OCI-LY7 (cell line): Measurements from ENCODE around the gene ZNF135. TPM values are rescaled to one million over a fixed set of nuclear protein-coding genes. Genes with fewer than 3 reads are reported as not detected.

Experiments
- BruUV-seq: library from RNA; stranded (reverse); fragments of 400-500 nt; replicated peaks from 2 replicates; lab custom pipeline; 2021; lab: Mats Ljungman, UMichigan
- CTCF ChIA-PET: fragments of 300-600 bp; sonication (Branson Sonifier 250); formaldehyde crosslinking; loops from one replicate; lab custom pipeline; 2022; ENCODE audit warnings: antibody characterized with exemption; ENCODE audit not compliant: unreplicated experiment; lab: Charles Lee
- POLR2A ChIA-PET: fragments of 300-600 bp; sonication (Branson Sonifier 250); formaldehyde crosslinking; loops from one replicate; lab custom pipeline; 2022; ENCODE audit warnings: antibody characterized with exemption; lab: Charles Lee
- DNase-seq: peaks from one replicate; pipeline ENCODE4 v3.0.0-alpha.2; 2015; ENCODE audit warnings: low spot score
- H2AFZ ChIP-seq: fragments of 200-600 bp; sonication (generic), shearing (Covaris generic); 2 replicates; pipeline ENCODE4 v1.6.1; 2014; ENCODE audit warnings: mild to moderate bottlenecking, antibody characterized with exemption, low read length, moderate library complexity
- H3K27ac ChIP-seq: fragments of 200-600 bp; sonication (generic); 2 replicates; pipeline ENCODE4 v1.5.1; 2014; ENCODE audit warnings: mixed run types, low read depth, mild to moderate bottlenecking, moderate library complexity, low read length, inconsistent platforms; ENCODE audit not compliant: poor library complexity, severe bottlenecking
- H3K36me3 ChIP-seq: fragments of 200-600 bp; sonication (generic); 2 replicates; pipeline ENCODE4 v1.6.1; 2014; ENCODE audit warnings: mild to moderate bottlenecking, antibody characterized with exemption, low read length, moderate library complexity, mixed read lengths; ENCODE audit not compliant: insufficient read depth
- H3K4me1 ChIP-seq: fragments of 200-600 bp; sonication (generic); 2 replicates; pipeline ENCODE4 v1.5.1; 2014; ENCODE audit warnings: mild to moderate bottlenecking, low read length; ENCODE audit not compliant: insufficient read depth, poor library complexity, severe bottlenecking
- H3K4me2 ChIP-seq: fragments of 200-600 bp; sonication (generic); 2 replicates; pipeline ENCODE4 v1.6.1; 2014; ENCODE audit warnings: mild to moderate bottlenecking, low read length
- H3K4me3 ChIP-seq: fragments of 200-600 bp; sonication (generic); 2 replicates; pipeline ENCODE4 v1.5.1; 2014; ENCODE audit warnings: mild to moderate bottlenecking, low read depth, low read length; ENCODE audit not compliant: poor library complexity, severe bottlenecking
- H3K79me2 ChIP-seq: fragments of 200-600 bp; sonication (generic); 2 replicates; pipeline ENCODE4 v1.6.1; 2016; ENCODE audit warnings: low read depth, mild to moderate bottlenecking, low read length, moderate library complexity, mixed read lengths; ENCODE audit not compliant: insufficient read depth
- H3K9me2 ChIP-seq: fragments of 200-600 bp; sonication (generic); 2 replicates; pipeline ENCODE4 v1.6.1; 2016; ENCODE audit warnings: mild to moderate bottlenecking, low read length, mixed read lengths; ENCODE audit not compliant: insufficient read depth
- H3K9me3 ChIP-seq: fragments of 200-600 bp; sonication (generic); 2 replicates; pipeline ENCODE4 v1.6.1; 2014; ENCODE audit warnings: mild to moderate bottlenecking, mixed run types, low read length, mixed read lengths
- H4K20me1 ChIP-seq: fragments of 200-600 bp; sonication (generic); 2 replicates; pipeline ENCODE4 v1.6.1; 2014; ENCODE audit warnings: mild to moderate bottlenecking, antibody characterized with exemption, low read length, moderate library complexity, mixed read lengths; ENCODE audit not compliant: insufficient read depth
- EZH2phosphoT487 ChIP-seq: fragments of 200-600 bp; sonication (generic); IDR thresholded peaks from 2 replicates; pipeline ENCODE4 v1.6.1; 2018; ENCODE audit warnings: low read depth, borderline replicate concordance, mild to moderate bottlenecking, mixed run types, antibody characterized with exemption, low read length, moderate library complexity, mixed read lengths
- intact Hi-C: fragments of 100-400 bp; cut with micrococcal nuclease; formaldehyde crosslinking; loops from one replicate; pipeline ENCODE4 v1.10.0; 2022; ENCODE audit not compliant: unreplicated experiment
- total RNA-seq, 2 experiments: library from RNA; depleted of rRNA in 1 of 2; stranded (reverse); fragments of >200 nt in 1 of 2; shearing (Covaris generic) in 1 of 2; gene quantifications; 2 replicates each; pipeline ENCODE4 v1.2.3, GENCODE V29; 2014 to 2022
- TF ChIP-seq, protein P1 (sequence below): fragments of 200-600 bp; sonication (generic); conservative IDR thresholded peaks from 2 replicates; pipeline ENCODE4 v1.5.1; 2014; ENCODE audit warnings: mild to moderate bottlenecking, antibody characterized with exemption, low read length, moderate library complexity, mixed read lengths

Gene ZNF135
- total RNA-seq, 2 experiments from 2014 or later: not detected

DNA sequence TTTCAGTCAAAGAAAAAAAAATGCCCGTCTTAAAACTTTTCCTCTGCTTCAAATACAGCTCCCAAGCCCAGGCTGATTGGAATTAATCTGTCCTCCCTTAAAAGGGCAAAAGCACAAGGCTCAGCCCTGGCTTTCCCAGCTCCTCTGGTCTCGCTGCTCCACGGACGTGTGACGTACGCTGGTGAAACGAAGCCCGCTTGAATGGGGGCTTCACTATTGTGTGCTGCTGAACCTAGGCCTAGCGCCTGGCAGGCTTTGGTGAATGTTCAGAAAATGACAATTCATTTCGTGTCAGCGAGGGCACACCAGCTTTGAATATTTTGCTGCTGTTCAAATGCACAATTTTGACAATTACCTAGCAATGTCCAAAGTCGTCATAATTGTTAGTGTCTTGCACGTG lies 615 bp upstream of the ZNF135 start:
- Histone ChIP-seq H3K4me3 (no peak overlapping the region), H3K4me1 (no peaks in the 10 kb centered on the region), H4K20me1 (no peaks in the 10 kb centered on the region), H3K79me2 (no peaks in the 10 kb centered on the region), H2AFZ (no peak overlapping the region), H3K36me3 (no peaks in the 10 kb centered on the region), H3K9me2 (no peaks in the 10 kb centered on the region), H3K9me3 (no peaks in the 10 kb centered on the region), H3K27ac (no peak overlapping the region), H3K4me2 (no peak overlapping the region)
- intact Hi-C loops: no loop called here
- no peak for DNase-seq
- ChIA-PET CTCF (no interaction called here), POLR2A (no interaction called here)
- BruUV-seq: no TSS peak
- TF ChIP-seq, protein P1, sequence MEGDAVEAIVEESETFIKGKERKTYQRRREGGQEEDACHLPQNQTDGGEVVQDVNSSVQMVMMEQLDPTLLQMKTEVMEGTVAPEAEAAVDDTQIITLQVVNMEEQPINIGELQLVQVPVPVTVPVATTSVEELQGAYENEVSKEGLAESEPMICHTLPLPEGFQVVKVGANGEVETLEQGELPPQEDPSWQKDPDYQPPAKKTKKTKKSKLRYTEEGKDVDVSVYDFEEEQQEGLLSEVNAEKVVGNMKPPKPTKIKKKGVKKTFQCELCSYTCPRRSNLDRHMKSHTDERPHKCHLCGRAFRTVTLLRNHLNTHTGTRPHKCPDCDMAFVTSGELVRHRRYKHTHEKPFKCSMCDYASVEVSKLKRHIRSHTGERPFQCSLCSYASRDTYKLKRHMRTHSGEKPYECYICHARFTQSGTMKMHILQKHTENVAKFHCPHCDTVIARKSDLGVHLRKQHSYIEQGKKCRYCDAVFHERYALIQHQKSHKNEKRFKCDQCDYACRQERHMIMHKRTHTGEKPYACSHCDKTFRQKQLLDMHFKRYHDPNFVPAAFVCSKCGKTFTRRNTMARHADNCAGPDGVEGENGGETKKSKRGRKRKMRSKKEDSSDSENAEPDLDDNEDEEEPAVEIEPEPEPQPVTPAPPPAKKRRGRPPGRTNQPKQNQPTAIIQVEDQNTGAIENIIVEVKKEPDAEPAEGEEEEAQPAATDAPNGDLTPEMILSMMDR: no peak
- no peak for TF ChIP-seq EZH2phosphoT487

DNA sequence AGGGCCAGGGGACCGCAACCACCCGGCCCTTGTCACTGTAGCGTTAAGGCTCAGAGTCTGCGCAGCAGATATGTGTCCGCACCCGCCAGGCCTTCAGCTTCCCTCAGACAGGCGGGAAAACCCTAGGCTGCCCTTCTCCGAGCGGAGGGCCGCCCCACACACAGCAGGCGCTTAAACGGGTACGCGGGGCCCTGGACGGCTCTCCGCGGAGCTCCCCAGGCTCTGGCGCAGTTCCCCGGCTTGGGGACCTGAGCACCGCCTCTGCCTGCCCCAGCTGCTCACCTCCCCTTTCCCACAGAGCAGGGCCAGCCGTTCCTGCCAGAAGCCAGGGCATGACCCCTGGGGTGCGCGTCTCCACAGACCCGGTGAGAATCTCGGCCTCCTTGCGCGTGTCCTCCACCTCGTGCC lies 593 bp downstream of the ZNF135 start:
- no peaks in the 10 kb centered on the region for H3K36me3 ChIP-seq
- no peaks in the 10 kb centered on the region for H3K79me2 ChIP-seq
- H3K9me2 ChIP-seq: no peaks in the 10 kb centered on the region
- no peak overlapping the region for H2AFZ ChIP-seq
- no TSS peak for BruUV-seq
- H3K27ac ChIP-seq: no peak overlapping the region
- intact Hi-C loops: no loop called here
- H4K20me1 ChIP-seq: no peaks in the 10 kb centered on the region
- no peaks in the 10 kb centered on the region for H3K4me1 ChIP-seq
- ChIA-PET POLR2A (no interaction called here), CTCF (no interaction called here)
- no peak for DNase-seq
- no peaks in the 10 kb centered on the region for H3K9me3 ChIP-seq
- H3K4me3 ChIP-seq: no peak overlapping the region
- TF ChIP-seq, protein P1: no peak
- no peak for TF ChIP-seq EZH2phosphoT487
- H3K4me2 ChIP-seq: no peak overlapping the region

DNA sequence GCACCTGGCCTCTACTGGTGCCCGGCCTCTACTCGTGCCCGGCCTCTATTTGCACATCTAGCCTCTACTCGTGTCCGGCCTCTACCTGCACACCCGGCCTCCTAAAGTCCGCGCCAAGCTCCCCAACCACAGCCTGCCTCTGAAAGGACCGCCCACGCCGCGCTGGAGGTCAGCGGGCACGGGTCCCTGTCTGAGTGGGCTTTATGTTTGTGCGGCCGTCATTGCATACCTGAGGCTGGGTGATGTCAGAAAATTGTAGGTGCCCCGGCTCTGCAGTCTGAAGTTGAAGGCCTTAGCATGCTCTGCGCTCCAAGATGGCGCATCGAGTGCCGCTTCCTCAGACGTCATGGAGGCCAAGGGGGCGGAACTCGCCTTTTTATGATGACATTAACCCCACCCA lies 1.1 kb downstream of the ZNF135 start:
- Histone ChIP-seq H3K4me3 (no peak overlapping the region), H3K9me3 (no peaks in the 10 kb centered on the region), H3K9me2 (no peaks in the 10 kb centered on the region), H3K79me2 (no peaks in the 10 kb centered on the region), H3K27ac (no peak overlapping the region), H3K36me3 (no peaks in the 10 kb centered on the region), H2AFZ (no peak overlapping the region), H3K4me1 (no peaks in the 10 kb centered on the region), H4K20me1 (no peaks in the 10 kb centered on the region), H3K4me2 (no peak overlapping the region)
- no peak for TF ChIP-seq EZH2phosphoT487
- TF ChIP-seq, protein P1: no peak
- BruUV-seq: no TSS peak
- DNase-seq: no peak
- intact Hi-C loops: no loop called here
- ChIA-PET CTCF (no interaction called here), POLR2A (no interaction called here)
